VCaP (cell line): ENCODE measurements around the gene MORF4L1.

ENCODE experiments used
- H3K27ac ChIP-seq: fragments of 450-650 bp; 2 replicates; pipeline ENCODE4 v1.5.1; 2017
- TF ChIP-seq, protein P1 (sequence below): fragments of 450-650 bp; conservative IDR thresholded peaks from 2 replicates; pipeline ENCODE4 v1.5.1; 2017; ENCODE audit warnings: mild to moderate bottlenecking, moderate library complexity

MORF4L1 gene

GRCh38 chr15:78909791-78910228 lies 37.1 kb downstream of the MORF4L1 start:
- TF ChIP-seq, protein P1, sequence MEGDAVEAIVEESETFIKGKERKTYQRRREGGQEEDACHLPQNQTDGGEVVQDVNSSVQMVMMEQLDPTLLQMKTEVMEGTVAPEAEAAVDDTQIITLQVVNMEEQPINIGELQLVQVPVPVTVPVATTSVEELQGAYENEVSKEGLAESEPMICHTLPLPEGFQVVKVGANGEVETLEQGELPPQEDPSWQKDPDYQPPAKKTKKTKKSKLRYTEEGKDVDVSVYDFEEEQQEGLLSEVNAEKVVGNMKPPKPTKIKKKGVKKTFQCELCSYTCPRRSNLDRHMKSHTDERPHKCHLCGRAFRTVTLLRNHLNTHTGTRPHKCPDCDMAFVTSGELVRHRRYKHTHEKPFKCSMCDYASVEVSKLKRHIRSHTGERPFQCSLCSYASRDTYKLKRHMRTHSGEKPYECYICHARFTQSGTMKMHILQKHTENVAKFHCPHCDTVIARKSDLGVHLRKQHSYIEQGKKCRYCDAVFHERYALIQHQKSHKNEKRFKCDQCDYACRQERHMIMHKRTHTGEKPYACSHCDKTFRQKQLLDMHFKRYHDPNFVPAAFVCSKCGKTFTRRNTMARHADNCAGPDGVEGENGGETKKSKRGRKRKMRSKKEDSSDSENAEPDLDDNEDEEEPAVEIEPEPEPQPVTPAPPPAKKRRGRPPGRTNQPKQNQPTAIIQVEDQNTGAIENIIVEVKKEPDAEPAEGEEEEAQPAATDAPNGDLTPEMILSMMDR, result peak; percentile 90
- H3K27ac ChIP-seq, result 0 out of 2 replicates have a peak overlapping the region, but pooled peaks have one; percentile 9

DNA sequence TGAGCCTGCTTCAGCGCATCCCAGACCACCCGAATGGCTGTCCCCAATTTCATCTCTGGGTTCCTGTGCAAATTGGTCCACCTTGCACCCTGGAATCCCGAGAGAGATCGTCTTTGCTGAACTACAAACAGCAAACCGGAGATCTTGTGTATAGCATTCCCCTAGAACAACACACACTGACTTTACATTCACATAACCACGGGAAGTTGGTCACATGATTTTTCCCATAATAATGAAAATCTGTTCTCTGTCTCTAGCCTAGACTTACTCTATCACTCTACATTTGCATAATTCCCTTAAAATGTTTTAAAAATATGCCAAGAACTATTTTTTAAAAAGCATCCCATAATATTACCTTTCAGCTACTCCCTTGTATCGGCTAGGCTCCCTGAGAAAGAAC lies 37.6 kb downstream of the MORF4L1 start:
- 0 out of 2 replicates have a peak overlapping the region, but pooled peaks have one; percentile 9 for H3K27ac ChIP-seq
- TF ChIP-seq, protein P1, result no peak

GRCh38 chr15:78912316-78912715 lies 39.6 kb downstream of the MORF4L1 start:
- TF ChIP-seq, protein P1, result no peak
- H3K27ac ChIP-seq, result no peak overlapping the region

GRCh38 chr15:78913012-78913411 lies 40.3 kb downstream of the MORF4L1 start:
- H3K27ac ChIP-seq, result no peak overlapping the region
- TF ChIP-seq, protein P1, result no peak

- TF ChIP-seq, protein P1, result peak; percentile 68
- no peak overlapping the region; the same call in 1 of the 2 replicates for H3K27ac ChIP-seq
These were observed 41.5 kb downstream of the MORF4L1 start for GRCh38 chr15:78914027-78914764.

- no peak overlapping the region for H3K27ac ChIP-seq
- TF ChIP-seq, protein P1, result no peak
These were observed 42.8 kb downstream of the MORF4L1 start for GRCh38 chr15:78915341-78916087.

DNA sequence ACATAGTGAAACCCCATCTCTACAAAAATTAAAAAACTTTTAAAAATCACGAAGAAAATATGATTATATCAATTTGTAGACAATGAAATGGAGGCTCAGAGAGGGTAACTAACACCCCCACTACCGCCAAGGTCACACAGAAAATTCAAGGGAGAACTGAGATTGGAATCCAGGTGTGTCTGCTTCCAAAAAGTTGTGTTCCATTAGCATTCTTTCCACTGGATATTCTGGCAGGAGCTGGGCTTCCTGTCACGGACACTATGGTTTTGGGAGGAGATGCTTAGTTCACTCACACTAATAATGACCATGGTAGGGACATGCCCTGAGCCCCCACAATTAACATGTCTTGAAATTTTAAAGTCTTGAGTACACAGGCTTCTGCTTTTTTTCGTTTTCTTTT lies 43.4 kb downstream of the MORF4L1 start:
- TF ChIP-seq, protein P1, result no peak
- no peak overlapping the region for H3K27ac ChIP-seq
